OCI-LY7 (cell line): ENCODE results near the gene AGXT2. TPM values are rescaled to one million over a fixed set of nuclear protein-coding genes. Genes with fewer than 3 reads are reported as not detected.

Source experiments
- BruUV-seq: library from RNA; stranded (reverse); fragments of 400-500 nt; replicated peaks from 2 replicates; lab custom pipeline; 2021; lab: Mats Ljungman, UMichigan
- CTCF ChIA-PET: fragments of 300-600 bp; sonication (Branson Sonifier 250); formaldehyde crosslinking; loops from one replicate; lab custom pipeline; 2022; ENCODE audit warnings: antibody characterized with exemption; ENCODE audit not compliant: unreplicated experiment; lab: Charles Lee
- POLR2A ChIA-PET: fragments of 300-600 bp; sonication (Branson Sonifier 250); formaldehyde crosslinking; loops from one replicate; lab custom pipeline; 2022; ENCODE audit warnings: antibody characterized with exemption; lab: Charles Lee
- DNase-seq: peaks from one replicate; pipeline ENCODE4 v3.0.0-alpha.2; 2015; ENCODE audit warnings: low spot score
- H2AFZ ChIP-seq: fragments of 200-600 bp; sonication (generic), shearing (Covaris generic); 2 replicates; pipeline ENCODE4 v1.6.1; 2014; ENCODE audit warnings: mild to moderate bottlenecking, antibody characterized with exemption, low read length, moderate library complexity
- H3K27ac ChIP-seq: fragments of 200-600 bp; sonication (generic); 2 replicates; pipeline ENCODE4 v1.5.1; 2014; ENCODE audit warnings: mixed run types, low read depth, mild to moderate bottlenecking, moderate library complexity, low read length, inconsistent platforms; ENCODE audit not compliant: poor library complexity, severe bottlenecking
- H3K36me3 ChIP-seq: fragments of 200-600 bp; sonication (generic); 2 replicates; pipeline ENCODE4 v1.6.1; 2014; ENCODE audit warnings: mild to moderate bottlenecking, antibody characterized with exemption, low read length, moderate library complexity, mixed read lengths; ENCODE audit not compliant: insufficient read depth
- H3K4me1 ChIP-seq: fragments of 200-600 bp; sonication (generic); 2 replicates; pipeline ENCODE4 v1.5.1; 2014; ENCODE audit warnings: mild to moderate bottlenecking, low read length; ENCODE audit not compliant: insufficient read depth, poor library complexity, severe bottlenecking
- H3K4me2 ChIP-seq: fragments of 200-600 bp; sonication (generic); 2 replicates; pipeline ENCODE4 v1.6.1; 2014; ENCODE audit warnings: mild to moderate bottlenecking, low read length
- H3K4me3 ChIP-seq: fragments of 200-600 bp; sonication (generic); 2 replicates; pipeline ENCODE4 v1.5.1; 2014; ENCODE audit warnings: mild to moderate bottlenecking, low read depth, low read length; ENCODE audit not compliant: poor library complexity, severe bottlenecking
- H3K79me2 ChIP-seq: fragments of 200-600 bp; sonication (generic); 2 replicates; pipeline ENCODE4 v1.6.1; 2016; ENCODE audit warnings: low read depth, mild to moderate bottlenecking, low read length, moderate library complexity, mixed read lengths; ENCODE audit not compliant: insufficient read depth
- H3K9me2 ChIP-seq: fragments of 200-600 bp; sonication (generic); 2 replicates; pipeline ENCODE4 v1.6.1; 2016; ENCODE audit warnings: mild to moderate bottlenecking, low read length, mixed read lengths; ENCODE audit not compliant: insufficient read depth
- H3K9me3 ChIP-seq: fragments of 200-600 bp; sonication (generic); 2 replicates; pipeline ENCODE4 v1.6.1; 2014; ENCODE audit warnings: mild to moderate bottlenecking, mixed run types, low read length, mixed read lengths
- H4K20me1 ChIP-seq: fragments of 200-600 bp; sonication (generic); 2 replicates; pipeline ENCODE4 v1.6.1; 2014; ENCODE audit warnings: mild to moderate bottlenecking, antibody characterized with exemption, low read length, moderate library complexity, mixed read lengths; ENCODE audit not compliant: insufficient read depth
- EZH2phosphoT487 ChIP-seq: fragments of 200-600 bp; sonication (generic); IDR thresholded peaks from 2 replicates; pipeline ENCODE4 v1.6.1; 2018; ENCODE audit warnings: low read depth, borderline replicate concordance, mild to moderate bottlenecking, mixed run types, antibody characterized with exemption, low read length, moderate library complexity, mixed read lengths
- intact Hi-C: fragments of 100-400 bp; cut with micrococcal nuclease; formaldehyde crosslinking; loops from one replicate; pipeline ENCODE4 v1.10.0; 2022; ENCODE audit not compliant: unreplicated experiment
- total RNA-seq, 2 experiments: library from RNA; depleted of rRNA in 1 of 2; stranded (reverse); fragments of >200 nt in 1 of 2; shearing (Covaris generic) in 1 of 2; gene quantifications; 2 replicates each; pipeline ENCODE4 v1.2.3, GENCODE V29; 2014 to 2022
- TF ChIP-seq, protein P1 (sequence below): fragments of 200-600 bp; sonication (generic); conservative IDR thresholded peaks from 2 replicates; pipeline ENCODE4 v1.5.1; 2014; ENCODE audit warnings: mild to moderate bottlenecking, antibody characterized with exemption, low read length, moderate library complexity, mixed read lengths

The AGXT2 gene
- total RNA-seq, 2 experiments from 2014 or later, result not detected

DNA sequence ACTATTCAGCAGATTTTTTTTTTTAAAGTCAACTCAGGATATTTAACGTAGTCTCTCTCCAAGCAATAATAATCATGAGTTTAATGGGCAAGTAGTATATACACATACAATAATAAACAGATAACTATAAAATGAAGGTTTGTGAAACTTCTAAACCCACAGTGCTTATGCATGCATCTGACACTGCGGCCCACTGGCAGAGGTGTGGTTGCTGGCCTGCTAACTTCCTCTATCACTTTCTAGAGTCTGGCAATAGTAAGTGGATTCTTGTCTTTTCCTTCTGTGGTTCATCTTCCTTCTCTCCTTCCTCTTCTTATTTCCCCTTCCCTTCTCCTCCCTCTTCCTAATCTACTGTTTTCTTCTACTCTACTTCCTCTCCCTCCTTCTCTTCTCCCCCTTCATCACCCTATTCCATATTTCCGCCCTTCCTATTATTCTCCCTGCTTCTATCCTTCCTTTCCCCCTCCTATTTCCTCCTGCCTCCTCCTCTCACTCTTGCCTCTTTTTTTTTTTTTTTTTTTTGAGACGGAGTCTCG, 18.6 kb upstream of the AGXT2 start:
- Histone ChIP-seq H3K9me2 (no peaks in the 10 kb centered on the region), H4K20me1 (no peaks in the 10 kb centered on the region), H3K36me3 (no peaks in the 10 kb centered on the region), H3K4me1 (no peaks in the 10 kb centered on the region), H3K4me3 (no peak overlapping the region), H3K9me3 (no peaks in the 10 kb centered on the region), H2AFZ (no peak overlapping the region), H3K4me2 (no peak overlapping the region), H3K27ac (no peak overlapping the region), H3K79me2 (no peaks in the 10 kb centered on the region)
- no peak for DNase-seq
- intact Hi-C loops, result no loop called here
- ChIA-PET POLR2A (no interaction called here), CTCF (no interaction called here)
- no peak for TF ChIP-seq EZH2phosphoT487
- TF ChIP-seq, protein P1, sequence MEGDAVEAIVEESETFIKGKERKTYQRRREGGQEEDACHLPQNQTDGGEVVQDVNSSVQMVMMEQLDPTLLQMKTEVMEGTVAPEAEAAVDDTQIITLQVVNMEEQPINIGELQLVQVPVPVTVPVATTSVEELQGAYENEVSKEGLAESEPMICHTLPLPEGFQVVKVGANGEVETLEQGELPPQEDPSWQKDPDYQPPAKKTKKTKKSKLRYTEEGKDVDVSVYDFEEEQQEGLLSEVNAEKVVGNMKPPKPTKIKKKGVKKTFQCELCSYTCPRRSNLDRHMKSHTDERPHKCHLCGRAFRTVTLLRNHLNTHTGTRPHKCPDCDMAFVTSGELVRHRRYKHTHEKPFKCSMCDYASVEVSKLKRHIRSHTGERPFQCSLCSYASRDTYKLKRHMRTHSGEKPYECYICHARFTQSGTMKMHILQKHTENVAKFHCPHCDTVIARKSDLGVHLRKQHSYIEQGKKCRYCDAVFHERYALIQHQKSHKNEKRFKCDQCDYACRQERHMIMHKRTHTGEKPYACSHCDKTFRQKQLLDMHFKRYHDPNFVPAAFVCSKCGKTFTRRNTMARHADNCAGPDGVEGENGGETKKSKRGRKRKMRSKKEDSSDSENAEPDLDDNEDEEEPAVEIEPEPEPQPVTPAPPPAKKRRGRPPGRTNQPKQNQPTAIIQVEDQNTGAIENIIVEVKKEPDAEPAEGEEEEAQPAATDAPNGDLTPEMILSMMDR, result no peak
- BruUV-seq, result no TSS peak

GRCh38 chr5:35063414-35063813, 15.7 kb upstream of the AGXT2 start:
- H3K9me3 ChIP-seq, result no peaks in the 10 kb centered on the region
- H3K36me3 ChIP-seq, result no peaks in the 10 kb centered on the region
- TF ChIP-seq, protein P1, result no peak
- TF ChIP-seq EZH2phosphoT487, result no peak
- intact Hi-C loops, result no loop called here
- no peak overlapping the region for H3K4me3 ChIP-seq
- CTCF ChIA-PET, result no interaction called here
- DNase-seq, result no peak
- no peak overlapping the region for H3K27ac ChIP-seq
- H3K4me1 ChIP-seq, result no peaks in the 10 kb centered on the region
- no peaks in the 10 kb centered on the region for H3K79me2 ChIP-seq
- POLR2A ChIA-PET, result interaction anchor here (0.7 to 1.1 kb wide), 4 partner anchors 12 to 1251 kb away, joined by 3 read pairs; no protein-coding TSS in a partner anchor
- no TSS peak for BruUV-seq
- H2AFZ ChIP-seq, result no peak overlapping the region
- no peaks in the 10 kb centered on the region for H4K20me1 ChIP-seq
- H3K4me2 ChIP-seq, result no peak overlapping the region
- H3K9me2 ChIP-seq, result no peaks in the 10 kb centered on the region

DNA sequence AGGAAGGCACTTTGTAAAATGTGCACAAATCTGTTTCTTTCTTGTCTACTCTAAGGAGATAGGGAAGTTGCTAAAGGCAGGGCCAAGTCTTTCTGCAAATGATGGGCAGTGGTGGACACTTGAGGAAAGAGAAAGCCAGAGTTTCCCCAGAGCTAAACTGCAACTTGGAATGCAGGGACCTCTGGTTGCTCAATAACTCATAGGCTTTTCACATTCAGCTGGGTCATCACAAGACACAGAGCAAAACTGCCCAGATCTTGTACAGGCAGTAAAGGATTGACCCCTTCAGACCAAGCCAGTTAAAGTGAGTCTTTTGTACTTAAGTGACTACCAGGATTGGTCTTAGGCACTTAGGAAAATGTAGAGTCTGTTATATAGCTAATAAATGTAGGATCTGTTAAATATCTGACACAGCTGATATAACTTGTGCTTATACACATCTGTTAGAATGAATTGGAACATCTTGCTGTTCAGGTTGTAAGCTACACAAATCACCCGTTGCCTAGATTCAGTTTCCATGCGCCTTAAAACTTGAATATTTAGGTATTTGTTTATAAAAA, 13.5 kb upstream of the AGXT2 start:
- POLR2A ChIA-PET, result interaction anchor here (0.6 to 1.1 kb wide), 2 partner anchors 11 to 585 kb away, joined by 4 read pairs; no protein-coding TSS in a partner anchor
- Histone ChIP-seq H3K4me2 (no peak overlapping the region), H3K36me3 (no peaks in the 10 kb centered on the region), H3K9me3 (no peaks in the 10 kb centered on the region), H3K79me2 (no peaks in the 10 kb centered on the region), H3K4me1 (no peaks in the 10 kb centered on the region), H4K20me1 (no peaks in the 10 kb centered on the region), H3K9me2 (no peaks in the 10 kb centered on the region), H3K4me3 (no peak overlapping the region), H2AFZ (no peak overlapping the region), H3K27ac (no peak overlapping the region)
- BruUV-seq, result no TSS peak
- no peak for TF ChIP-seq EZH2phosphoT487
- TF ChIP-seq, protein P1, result no peak
- intact Hi-C loops, result no loop called here
- CTCF ChIA-PET, result no interaction called here
- no peak for DNase-seq
